ENCODE results near the gene PRTG.

DNA sequence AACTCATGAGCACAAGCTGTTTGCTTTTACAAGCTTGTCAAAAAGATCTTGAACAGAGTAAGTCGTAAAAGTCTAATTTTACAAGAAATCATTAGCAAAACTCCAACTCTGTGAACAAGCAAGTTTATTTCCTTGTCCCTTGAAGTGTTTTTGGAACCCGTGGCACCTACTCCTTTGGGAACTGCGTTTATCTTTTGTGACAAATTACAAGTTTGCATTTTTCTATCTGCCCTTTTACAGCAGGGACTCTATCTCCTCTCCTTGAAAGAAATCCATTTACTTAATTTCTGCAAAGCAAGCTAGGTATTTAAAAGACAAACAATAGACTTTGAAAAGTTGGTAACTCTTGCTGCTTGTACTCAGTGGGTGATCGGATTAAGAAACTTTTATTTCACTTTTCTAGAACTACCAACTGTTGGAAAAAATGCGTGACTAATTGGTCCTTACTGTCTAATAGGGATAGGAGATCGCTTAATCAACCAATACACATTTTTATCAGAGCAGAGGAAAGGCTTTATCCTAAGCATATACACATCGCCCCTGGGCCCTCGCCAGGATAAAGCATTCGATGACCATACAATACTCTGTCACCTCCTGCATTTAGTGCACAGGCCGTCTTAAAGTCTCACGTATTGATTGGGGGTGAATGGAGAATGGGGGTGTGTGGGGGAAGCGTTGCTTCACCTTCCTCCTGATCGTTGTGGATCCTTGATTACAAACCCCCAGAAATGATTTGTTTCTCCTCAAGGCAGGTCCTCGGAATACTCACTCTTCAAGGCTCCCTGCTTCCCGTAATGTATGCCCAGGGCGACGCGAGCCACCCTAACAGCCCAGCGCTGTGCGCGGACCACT, 1.7 kb downstream of the PRTG start:
- TF ChIP-seq, protein P1, sequence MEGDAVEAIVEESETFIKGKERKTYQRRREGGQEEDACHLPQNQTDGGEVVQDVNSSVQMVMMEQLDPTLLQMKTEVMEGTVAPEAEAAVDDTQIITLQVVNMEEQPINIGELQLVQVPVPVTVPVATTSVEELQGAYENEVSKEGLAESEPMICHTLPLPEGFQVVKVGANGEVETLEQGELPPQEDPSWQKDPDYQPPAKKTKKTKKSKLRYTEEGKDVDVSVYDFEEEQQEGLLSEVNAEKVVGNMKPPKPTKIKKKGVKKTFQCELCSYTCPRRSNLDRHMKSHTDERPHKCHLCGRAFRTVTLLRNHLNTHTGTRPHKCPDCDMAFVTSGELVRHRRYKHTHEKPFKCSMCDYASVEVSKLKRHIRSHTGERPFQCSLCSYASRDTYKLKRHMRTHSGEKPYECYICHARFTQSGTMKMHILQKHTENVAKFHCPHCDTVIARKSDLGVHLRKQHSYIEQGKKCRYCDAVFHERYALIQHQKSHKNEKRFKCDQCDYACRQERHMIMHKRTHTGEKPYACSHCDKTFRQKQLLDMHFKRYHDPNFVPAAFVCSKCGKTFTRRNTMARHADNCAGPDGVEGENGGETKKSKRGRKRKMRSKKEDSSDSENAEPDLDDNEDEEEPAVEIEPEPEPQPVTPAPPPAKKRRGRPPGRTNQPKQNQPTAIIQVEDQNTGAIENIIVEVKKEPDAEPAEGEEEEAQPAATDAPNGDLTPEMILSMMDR (conservative IDR thresholded peaks at IDR 0.05; ENCODE audit: low read depth in 2 of 2), result no peak
- TF ChIP-seq EZH2phosphoT487 (IDR thresholded peaks at IDR 0.05; ENCODE audit: unreplicated experiment) (no peak), CREB1 (CRISPR knock-in tag; IDR thresholded peaks at IDR 0.05; ENCODE audit: low read depth) (no peak), EZH2 (IDR thresholded peaks at IDR 0.05; ENCODE audit: low read depth, unreplicated experiment) (no peak), POLR2AphosphoS5 (IDR thresholded peaks at IDR 0.05; ENCODE audit: low read depth) (no peak)
- TF ChIP-seq, protein P2, sequence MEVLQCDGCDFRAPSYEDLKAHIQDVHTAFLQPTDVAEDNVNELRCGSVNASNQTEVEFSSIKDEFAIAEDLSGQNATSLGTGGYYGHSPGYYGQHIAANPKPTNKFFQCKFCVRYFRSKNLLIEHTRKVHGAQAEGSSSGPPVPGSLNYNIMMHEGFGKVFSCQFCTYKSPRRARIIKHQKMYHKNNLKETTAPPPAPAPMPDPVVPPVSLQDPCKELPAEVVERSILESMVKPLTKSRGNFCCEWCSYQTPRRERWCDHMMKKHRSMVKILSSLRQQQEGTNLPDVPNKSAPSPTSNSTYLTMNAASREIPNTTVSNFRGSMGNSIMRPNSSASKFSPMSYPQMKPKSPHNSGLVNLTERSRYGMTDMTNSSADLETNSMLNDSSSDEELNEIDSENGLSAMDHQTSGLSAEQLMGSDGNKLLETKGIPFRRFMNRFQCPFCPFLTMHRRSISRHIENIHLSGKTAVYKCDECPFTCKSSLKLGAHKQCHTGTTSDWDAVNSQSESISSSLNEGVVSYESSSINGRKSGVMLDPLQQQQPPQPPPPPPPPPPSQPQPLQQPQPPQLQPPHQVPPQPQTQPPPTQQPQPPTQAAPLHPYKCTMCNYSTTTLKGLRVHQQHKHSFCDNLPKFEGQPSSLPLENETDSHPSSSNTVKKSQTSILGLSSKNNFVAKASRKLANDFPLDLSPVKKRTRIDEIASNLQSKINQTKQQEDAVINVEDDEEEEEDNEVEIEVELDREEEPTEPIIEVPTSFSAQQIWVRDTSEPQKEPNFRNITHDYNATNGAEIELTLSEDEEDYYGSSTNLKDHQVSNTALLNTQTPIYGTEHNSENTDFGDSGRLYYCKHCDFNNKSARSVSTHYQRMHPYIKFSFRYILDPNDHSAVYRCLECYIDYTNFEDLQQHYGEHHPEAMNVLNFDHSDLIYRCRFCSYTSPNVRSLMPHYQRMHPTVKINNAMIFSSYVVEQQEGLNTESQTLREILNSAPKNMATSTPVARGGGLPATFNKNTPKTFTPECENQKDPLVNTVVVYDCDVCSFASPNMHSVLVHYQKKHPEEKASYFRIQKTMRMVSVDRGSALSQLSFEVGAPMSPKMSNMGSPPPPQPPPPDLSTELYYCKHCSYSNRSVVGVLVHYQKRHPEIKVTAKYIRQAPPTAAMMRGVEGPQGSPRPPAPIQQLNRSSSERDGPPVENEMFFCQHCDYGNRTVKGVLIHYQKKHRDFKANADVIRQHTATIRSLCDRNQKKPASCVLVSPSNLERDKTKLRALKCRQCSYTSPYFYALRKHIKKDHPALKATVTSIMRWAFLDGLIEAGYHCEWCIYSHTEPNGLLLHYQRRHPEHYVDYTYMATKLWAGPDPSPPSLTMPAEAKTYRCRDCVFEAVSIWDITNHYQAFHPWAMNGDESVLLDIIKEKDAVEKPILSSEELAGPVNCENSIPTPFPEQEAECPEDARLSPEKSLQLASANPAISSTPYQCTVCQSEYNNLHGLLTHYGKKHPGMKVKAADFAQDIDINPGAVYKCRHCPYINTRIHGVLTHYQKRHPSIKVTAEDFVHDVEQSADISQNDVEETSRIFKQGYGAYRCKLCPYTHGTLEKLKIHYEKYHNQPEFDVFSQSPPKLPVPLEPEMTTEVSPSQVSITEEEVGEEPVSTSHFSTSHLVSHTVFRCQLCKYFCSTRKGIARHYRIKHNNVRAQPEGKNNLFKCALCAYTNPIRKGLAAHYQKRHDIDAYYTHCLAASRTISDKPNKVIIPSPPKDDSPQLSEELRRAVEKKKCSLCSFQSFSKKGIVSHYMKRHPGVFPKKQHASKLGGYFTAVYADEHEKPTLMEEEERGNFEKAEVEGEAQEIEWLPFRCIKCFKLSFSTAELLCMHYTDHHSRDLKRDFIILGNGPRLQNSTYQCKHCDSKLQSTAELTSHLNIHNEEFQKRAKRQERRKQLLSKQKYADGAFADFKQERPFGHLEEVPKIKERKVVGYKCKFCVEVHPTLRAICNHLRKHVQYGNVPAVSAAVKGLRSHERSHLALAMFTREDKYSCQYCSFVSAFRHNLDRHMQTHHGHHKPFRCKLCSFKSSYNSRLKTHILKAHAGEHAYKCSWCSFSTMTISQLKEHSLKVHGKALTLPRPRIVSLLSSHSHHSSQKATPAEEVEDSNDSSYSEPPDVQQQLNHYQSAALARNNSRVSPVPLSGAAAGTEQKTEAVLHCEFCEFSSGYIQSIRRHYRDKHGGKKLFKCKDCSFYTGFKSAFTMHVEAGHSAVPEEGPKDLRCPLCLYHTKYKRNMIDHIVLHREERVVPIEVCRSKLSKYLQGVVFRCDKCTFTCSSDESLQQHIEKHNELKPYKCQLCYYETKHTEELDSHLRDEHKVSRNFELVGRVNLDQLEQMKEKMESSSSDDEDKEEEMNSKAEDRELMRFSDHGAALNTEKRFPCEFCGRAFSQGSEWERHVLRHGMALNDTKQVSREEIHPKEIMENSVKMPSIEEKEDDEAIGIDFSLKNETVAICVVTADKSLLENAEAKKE (CRISPR knock-in tag; IDR thresholded peaks at IDR 0.05), result no peak
- TF ChIP-seq, protein P3, sequence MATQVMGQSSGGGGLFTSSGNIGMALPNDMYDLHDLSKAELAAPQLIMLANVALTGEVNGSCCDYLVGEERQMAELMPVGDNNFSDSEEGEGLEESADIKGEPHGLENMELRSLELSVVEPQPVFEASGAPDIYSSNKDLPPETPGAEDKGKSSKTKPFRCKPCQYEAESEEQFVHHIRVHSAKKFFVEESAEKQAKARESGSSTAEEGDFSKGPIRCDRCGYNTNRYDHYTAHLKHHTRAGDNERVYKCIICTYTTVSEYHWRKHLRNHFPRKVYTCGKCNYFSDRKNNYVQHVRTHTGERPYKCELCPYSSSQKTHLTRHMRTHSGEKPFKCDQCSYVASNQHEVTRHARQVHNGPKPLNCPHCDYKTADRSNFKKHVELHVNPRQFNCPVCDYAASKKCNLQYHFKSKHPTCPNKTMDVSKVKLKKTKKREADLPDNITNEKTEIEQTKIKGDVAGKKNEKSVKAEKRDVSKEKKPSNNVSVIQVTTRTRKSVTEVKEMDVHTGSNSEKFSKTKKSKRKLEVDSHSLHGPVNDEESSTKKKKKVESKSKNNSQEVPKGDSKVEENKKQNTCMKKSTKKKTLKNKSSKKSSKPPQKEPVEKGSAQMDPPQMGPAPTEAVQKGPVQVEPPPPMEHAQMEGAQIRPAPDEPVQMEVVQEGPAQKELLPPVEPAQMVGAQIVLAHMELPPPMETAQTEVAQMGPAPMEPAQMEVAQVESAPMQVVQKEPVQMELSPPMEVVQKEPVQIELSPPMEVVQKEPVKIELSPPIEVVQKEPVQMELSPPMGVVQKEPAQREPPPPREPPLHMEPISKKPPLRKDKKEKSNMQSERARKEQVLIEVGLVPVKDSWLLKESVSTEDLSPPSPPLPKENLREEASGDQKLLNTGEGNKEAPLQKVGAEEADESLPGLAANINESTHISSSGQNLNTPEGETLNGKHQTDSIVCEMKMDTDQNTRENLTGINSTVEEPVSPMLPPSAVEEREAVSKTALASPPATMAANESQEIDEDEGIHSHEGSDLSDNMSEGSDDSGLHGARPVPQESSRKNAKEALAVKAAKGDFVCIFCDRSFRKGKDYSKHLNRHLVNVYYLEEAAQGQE (IDR thresholded peaks at IDR 0.05; ENCODE audit: unreplicated experiment), result no peak

Measured in GM23338 (cell line).